GM10248 (cell line): Measurements from ENCODE around the gene PEX5L.

Source experiments
- CTCF ChIA-PET: fragments of 300-600 bp; sonication (Branson Sonifier 250); formaldehyde crosslinking; extraction: SDS; loops from one replicate; lab custom pipeline; 2021; ENCODE audit warnings: antibody characterized with exemption; lab: Yijun Ruan, JAX
- POLR2A ChIA-PET: fragments of 350-650 bp; sonication (Branson Sonifier 250); formaldehyde crosslinking; extraction: SDS; loops from one replicate; lab custom pipeline; 2020; ENCODE audit warnings: antibody characterized with exemption; lab: Yijun Ruan, JAX
- DNase-seq: peaks from one replicate; pipeline ENCODE4 v3.0.0; 2012; ENCODE audit errors: extremely low spot score
- CTCF ChIP-seq: IDR thresholded peaks from 2 replicates; pipeline ENCODE4 v1.5.1; 2012; ENCODE audit warnings: mild to moderate bottlenecking, low read depth; ENCODE audit errors: extremely low read depth, missing control alignments, control extremely low read depth

The PEX5L gene

GRCh38 chr3:179896507-179896906, 140.2 kb downstream of the PEX5L start:
- CTCF ChIA-PET, result no interaction called here
- TF ChIP-seq CTCF, result no peak
- POLR2A ChIA-PET, result no interaction called here
- no peak for DNase-seq

GRCh38 chr3:179895330-179895729, 141.4 kb downstream of the PEX5L start:
- no peak for TF ChIP-seq CTCF
- ChIA-PET CTCF (interaction anchor here (0.7 kb wide), 2 partner anchors 28 to 34 kb away, joined by 3 read pairs; no protein-coding TSS in a partner anchor), POLR2A (no interaction called here)
- DNase-seq, result no peak

- ChIA-PET CTCF (interaction anchor here (1.5 to 1.8 kb wide), 3 partner anchors 8 to 34 kb away, joined by 3 to 6 read pairs (median 4); no protein-coding TSS in a partner anchor), POLR2A (no interaction called here)
- TF ChIP-seq CTCF, result no peak
- no peak for DNase-seq
Measured at GRCh38 chr3:179887295-179887943, 149.3 kb downstream of the PEX5L start.

- ChIA-PET POLR2A (no interaction called here), CTCF (interaction anchor here (0.9 to 1.2 kb wide), 2 partner anchors 11 to 13 kb away, joined by 4 read pairs; no protein-coding TSS in a partner anchor)
Measured at GRCh38 chr3:179885950-179886349, 150.8 kb downstream of the PEX5L start.

GRCh38 chr3:179884136-179884535, 152.6 kb downstream of the PEX5L start:
- POLR2A ChIA-PET, result no interaction called here
- DNase-seq, result no peak
- CTCF ChIA-PET, result interaction anchor here (1.0 to 2.1 kb wide), 4 partner anchors 9 to 135 kb away, joined by 3 to 8 read pairs (median 4); no protein-coding TSS in a partner anchor
- TF ChIP-seq CTCF, result no peak

More at GRCh38 chr3:179885950-179886349, 150.8 kb downstream of the PEX5L start:
- no peak for DNase-seq
- no peak for TF ChIP-seq CTCF

GRCh38 chr3:179882292-179882691, 154.4 kb downstream of the PEX5L start:
- TF ChIP-seq CTCF, result no peak
- ChIA-PET CTCF (interaction anchor here (0.8 to 3.6 kb wide), 8 partner anchors 10 to 132 kb away, joined by 3 to 20 read pairs (median 4); no protein-coding TSS in a partner anchor), POLR2A (no interaction called here)
- peak; percentile 60 for DNase-seq
